Gastrocnemius medialis (tissue), 4 donors: ENCODE measurements around the gene DCST1. TPM values are rescaled to one million over a fixed set of nuclear protein-coding genes. Genes with fewer than 3 reads are reported as not detected.
A peak's percentile ranks its signal among the peaks of the same experiment; 100 is the strongest.

Experiments
- ATAC-seq, 2 donors: fragments of 150-250 bp; one replicate each; pipeline ENCODE4 v1.9.1; 2016
- DNase-seq, 2 donors: peaks; one replicate each; pipeline ENCODE4 v3.0.0-alpha.2; 2019
- H3K27ac ChIP-seq, 4 donors: fragments of 200-600 bp; sonication (generic); 1 replicate in 1 of 4; 2 replicates in 3 of 4; pipeline ENCODE4 v1.5.1; 2016 to 2018; ENCODE audit warnings: mild to moderate bottlenecking in 2 of 4, moderate library complexity in 1 of 4
- H3K27me3 ChIP-seq, 3 donors: fragments of 200-600 bp; sonication (generic) in 2 of 3; 1 replicate in 1 of 3; 2 replicates in 2 of 3; pipeline versions ENCODE4 v1.5.1 to v1.6.0; 2016 to 2019; ENCODE audit warnings: mild to moderate bottlenecking in 1 of 3, moderate library complexity in 1 of 3
- H3K36me3 ChIP-seq, 2 donors: fragments of 200-600 bp; sonication (generic) in 1 of 2; one replicate each; pipeline ENCODE4 v1.5.1; 2017 to 2018
- H3K4me1 ChIP-seq, 2 donors: fragments of 200-600 bp; sonication (generic) in 1 of 2; one replicate each; pipeline ENCODE4 v1.5.1; 2016 to 2017; ENCODE audit warnings: mild to moderate bottlenecking in 2 of 2
- H3K4me3 ChIP-seq, 4 donors: fragments of 200-600 bp; sonication (generic) in 3 of 4; 1 replicate in 1 of 4; 2 replicates in 3 of 4; pipeline ENCODE4 v1.5.1; 2016 to 2019; ENCODE audit warnings: mild to moderate bottlenecking in 2 of 4
- H3K9me3 ChIP-seq, 3 donors: fragments of 200-600 bp; sonication (generic) in 2 of 3; 1 replicate in 1 of 3; 2 replicates in 2 of 3; pipeline ENCODE4 v1.5.1; 2016 to 2019
- CTCF ChIP-seq, 5 experiments: fragments of 450-650 bp in 3 of 5; fragments of 200-600 bp in 2 of 5; sonication (generic) in 2 of 5; IDR thresholded peaks in 4 of 5; conservative IDR thresholded peaks in 1 of 5; 1 replicate in 4 of 5; 2 replicates in 1 of 5; pipeline ENCODE4 v1.5.1; 2016 to 2019; ENCODE audit warnings: antibody characterized with exemption in 5 of 5, mild to moderate bottlenecking in 3 of 5, moderate library complexity in 3 of 5
- POLR2A ChIP-seq, 2 donors: fragments of 450-650 bp; IDR thresholded peaks; one replicate each; pipeline ENCODE4 v1.6.1; 2017; ENCODE audit warnings: antibody characterized with exemption in 2 of 2, mild to moderate bottlenecking in 2 of 2, moderate library complexity in 2 of 2
- in situ Hi-C, 4 donors: fragments of 200-750 bp; cut with MboI; loops; one replicate each; pipeline versions ENCODE4 v1.15.0 to v1.8.0; 2017; ENCODE audit warnings: low sequenced_read_pairs in 4 of 4
- intact Hi-C: fragments of 100-400 bp; cut with DNase I; formaldehyde crosslinking; loops from one replicate; pipeline ENCODE4 v1.15.1; 2023; ENCODE audit warnings: low total_unique reads
- total RNA-seq, 4 donors: library from RNA; depleted of rRNA; stranded (reverse); fragments of >200 nt; gene quantifications; one replicate each; pipeline versions ENCODE4 v1.1.0 to v1.2.3, GENCODE V29; 2016

The DCST1 gene
- total RNA-seq, 4 donors from 2014 or later, result 0.13 to 0.35 TPM; not detected in 2

- in situ Hi-C loops (loop anchor here in 1 of 4 donors (25.0 kb wide), 1 partner anchor 90 kb away; the partner anchor contains the start of genes CKS1B, PBXIP1, PYGO2 and SHC1), intact Hi-C loops (loop anchor here (5.0 kb wide), 1 partner anchor 80 kb away; the partner anchor contains the start of genes CKS1B and SHC1)
- peaks cover 0 to 37% of the 10 kb centered on the region in 2 donors for H3K36me3 ChIP-seq
- H3K9me3 ChIP-seq, result no peaks in the 10 kb centered on the region
- no peak for TF ChIP-seq CTCF (IDR thresholded peaks at IDR 0.05 in 4 of 5, conservative IDR thresholded peaks at IDR 0.05 in 1 of 5)
- no peak for TF ChIP-seq POLR2A (IDR thresholded peaks at IDR 0.05)
- DNase-seq (no peak), ATAC-seq (no peak)
- peaks cover 25 to 29% of the 10 kb centered on the region in 2 donors for H3K4me1 ChIP-seq
- peak overlapping the region; percentile 82 to 96 (median 90) for H3K4me3 ChIP-seq
- peak overlapping the region; percentile 90 to 99 (median 94) for H3K27ac ChIP-seq
- H3K27me3 ChIP-seq, result no peaks in the 10 kb centered on the region
Measured at GRCh38 chr1:155052439-155053395, 19.1 kb downstream of the DCST1 start.

GRCh38 chr1:155053531-155054105, 20.0 kb downstream of the DCST1 start:
- ATAC-seq, result no peak
- no peak for TF ChIP-seq CTCF (IDR thresholded peaks at IDR 0.05 in 4 of 5, conservative IDR thresholded peaks at IDR 0.05 in 1 of 5)
- no peak for TF ChIP-seq POLR2A (IDR thresholded peaks at IDR 0.05)
- Histone ChIP-seq H3K36me3 (peaks cover 0 to 46% of the 10 kb centered on the region in 2 donors), H3K4me1 (peaks cover 22 to 24% of the 10 kb centered on the region in 2 donors), H3K27me3 (no peaks in the 10 kb centered on the region), H3K27ac (peak overlapping the region in 3 of 4 donors; percentile 49 to 94 (median 60)), H3K9me3 (no peaks in the 10 kb centered on the region), H3K4me3 (no peak overlapping the region)
- no peak for DNase-seq
- intact Hi-C loops, result loop anchor here (5.0 kb wide), 1 partner anchor 81 kb away; the partner anchor contains the start of genes CKS1B and SHC1
- in situ Hi-C loops, result loop anchor here in 1 of 4 donors (25.0 kb wide), 1 partner anchor 91 kb away; the partner anchor contains the start of genes CKS1B, PBXIP1, PYGO2 and SHC1

- no peak for TF ChIP-seq CTCF (IDR thresholded peaks at IDR 0.05 in 4 of 5, conservative IDR thresholded peaks at IDR 0.05 in 1 of 5)
- TF ChIP-seq POLR2A (IDR thresholded peaks at IDR 0.05), result no peak
- no peak overlapping the region for H3K27ac ChIP-seq
- peaks cover 7% of the 10 kb centered on the region in 2 donors for H3K4me1 ChIP-seq
- peaks cover 0 to 68% of the 10 kb centered on the region in 2 donors for H3K36me3 ChIP-seq
- H3K27me3 ChIP-seq, result no peaks in the 10 kb centered on the region
- no peak overlapping the region for H3K4me3 ChIP-seq
- intact Hi-C loops, result no loop called here
- DNase-seq (no peak), ATAC-seq (no peak)
- in situ Hi-C loops, result loop anchor here in 1 of 4 donors (25.0 kb wide), 1 partner anchor 95 kb away; the partner anchor contains the start of genes CKS1B, PBXIP1, PYGO2 and SHC1
- H3K9me3 ChIP-seq, result no peaks in the 10 kb centered on the region
Measured at GRCh38 chr1:155057104-155057503, 23.5 kb downstream of the DCST1 start.

- ATAC-seq, result no peak
- no peak for DNase-seq
- in situ Hi-C loops (loop anchor here in 1 of 4 donors (25.0 kb wide), 1 partner anchor 95 kb away; the partner anchor contains the start of genes CKS1B, PBXIP1, PYGO2 and SHC1), intact Hi-C loops (no loop called here)
- Histone ChIP-seq H3K4me1 (peaks cover 4 to 13% of the 10 kb centered on the region in 2 donors), H3K4me3 (no peak overlapping the region), H3K27me3 (no peaks in the 10 kb centered on the region), H3K36me3 (peaks cover 0 to 68% of the 10 kb centered on the region in 2 donors), H3K9me3 (no peaks in the 10 kb centered on the region), H3K27ac (no peak overlapping the region)
- TF ChIP-seq CTCF (IDR thresholded peaks at IDR 0.05 in 4 of 5, conservative IDR thresholded peaks at IDR 0.05 in 1 of 5), result no peak
- no peak for TF ChIP-seq POLR2A (IDR thresholded peaks at IDR 0.05)
Measured at GRCh38 chr1:155057788-155058211, 24.2 kb downstream of the DCST1 start.
